Measurements from ENCODE around the gene IKZF1. TPM values are rescaled to one million over a fixed set of nuclear protein-coding genes. Genes with fewer than 3 reads are reported as not detected.

Gene IKZF1
- polyA plus RNA-seq, 2 of the 4 experiments (the other 2 are of a cell fraction), result not detected

GRCh38 chr7:50273301-50273700 is 31.2 kb upstream of the IKZF1 start (continued):
- TF ChIP-seq REST (IDR thresholded peaks at IDR 0.05), result no peak

- H3K4me1 ChIP-seq, result no peaks in the 10 kb centered on the region
- WGBS (ENCODE audit: missing lambda C conversion rate), result 0% methylated on average over 1 of the region's 1 CpG
- no peak overlapping the region for H3K4me2 ChIP-seq
- no peak overlapping the region for H3K27ac ChIP-seq
- DNase-seq (ENCODE audit: low read depth in 1 of 2, low spot score in 1 of 2), result no peak
- TF ChIP-seq PHF8 (IDR thresholded peaks at IDR 0.05; ENCODE audit: borderline replicate concordance, low read depth), result no peak
- TF ChIP-seq CEBPB (IDR thresholded peaks at IDR 0.05), result no peak
- no peaks in the 10 kb centered on the region for H3K9me3 ChIP-seq
- ChIA-PET CTCF (no interaction called here), POLR2A (no interaction called here)
- no peak for ATAC-seq
- H3K4me3 ChIP-seq, result no peak overlapping the region
- no peak for FAIRE-seq
These were observed 30.6 kb upstream of the IKZF1 start for GRCh38 chr7:50273870-50274269.

GRCh38 chr7:50274361-50274760 is 30.2 kb upstream of the IKZF1 start:
- ChIA-PET CTCF (interaction anchor here (1.1 kb wide), 1 partner anchor 144 kb away, joined by 3 read pairs; no protein-coding TSS in a partner anchor), POLR2A (no interaction called here)
- DNase-seq (ENCODE audit: low read depth in 1 of 2, low spot score in 1 of 2), result no peak
- TF ChIP-seq RCOR1 (IDR thresholded peaks at IDR 0.05; ENCODE audit: low read depth, low read length) (no peak), RFX5 (IDR thresholded peaks at IDR 0.05) (no peak), MAZ (IDR thresholded peaks at IDR 0.05; ENCODE audit: borderline replicate concordance, low read depth, low read length) (no peak), CBX2 (IDR thresholded peaks at IDR 0.05; ENCODE audit: borderline replicate concordance, low read depth) (no peak), HMGXB4 (CRISPR knock-in tag; IDR thresholded peaks at IDR 0.05; ENCODE audit: borderline replicate concordance) (no peak), BHLHE40 (IDR thresholded peaks at IDR 0.05; ENCODE audit: low read depth, low read length) (no peak), CEBPB (IDR thresholded peaks at IDR 0.05) (no peak), RARB (CRISPR knock-in tag; IDR thresholded peaks at IDR 0.05) (no peak), NR3C1 (IDR thresholded peaks at IDR 0.05) (no peak), NPAS2 (CRISPR knock-in tag; IDR thresholded peaks at IDR 0.05; ENCODE audit: borderline replicate concordance) (no peak), MYC (IDR thresholded peaks at IDR 0.05; ENCODE audit: borderline replicate concordance, low read length) (no peak), HES2 (IDR thresholded peaks at IDR 0.05) (no peak), HEYL (CRISPR knock-in tag; IDR thresholded peaks at IDR 0.05) (no peak), EP300 (IDR thresholded peaks at IDR 0.05) (no peak), MAFK (IDR thresholded peaks at IDR 0.05; ENCODE audit: partially characterized antibody) (no peak), ZNF302 (CRISPR knock-in tag; IDR thresholded peaks at IDR 0.05) (no peak)
- H3K4me1 ChIP-seq, result no peaks in the 10 kb centered on the region
- no peaks in the 10 kb centered on the region for H3K9me3 ChIP-seq
- no peak overlapping the region for H3K4me3 ChIP-seq
- no peak overlapping the region for H3K27ac ChIP-seq
- WGBS (ENCODE audit: missing lambda C conversion rate), result 64% methylated on average over 3 of the region's 7 CpGs
- H3K4me2 ChIP-seq, result no peak overlapping the region
- no peak for FAIRE-seq
- ATAC-seq, result no peak
